Measurements from ENCODE around the gene DHRSX. TPM values are rescaled to one million over a fixed set of nuclear protein-coding genes. Genes with fewer than 3 reads are reported as not detected.
"Not testable (repeated sequence)": the region's sequence is repeated elsewhere in the genome, so short reads cannot be mapped to it uniquely, and the experiment has no call there.

The DHRSX gene
- total RNA-seq, 1 donor from 2014 or later, result 16.1 TPM

DNA sequence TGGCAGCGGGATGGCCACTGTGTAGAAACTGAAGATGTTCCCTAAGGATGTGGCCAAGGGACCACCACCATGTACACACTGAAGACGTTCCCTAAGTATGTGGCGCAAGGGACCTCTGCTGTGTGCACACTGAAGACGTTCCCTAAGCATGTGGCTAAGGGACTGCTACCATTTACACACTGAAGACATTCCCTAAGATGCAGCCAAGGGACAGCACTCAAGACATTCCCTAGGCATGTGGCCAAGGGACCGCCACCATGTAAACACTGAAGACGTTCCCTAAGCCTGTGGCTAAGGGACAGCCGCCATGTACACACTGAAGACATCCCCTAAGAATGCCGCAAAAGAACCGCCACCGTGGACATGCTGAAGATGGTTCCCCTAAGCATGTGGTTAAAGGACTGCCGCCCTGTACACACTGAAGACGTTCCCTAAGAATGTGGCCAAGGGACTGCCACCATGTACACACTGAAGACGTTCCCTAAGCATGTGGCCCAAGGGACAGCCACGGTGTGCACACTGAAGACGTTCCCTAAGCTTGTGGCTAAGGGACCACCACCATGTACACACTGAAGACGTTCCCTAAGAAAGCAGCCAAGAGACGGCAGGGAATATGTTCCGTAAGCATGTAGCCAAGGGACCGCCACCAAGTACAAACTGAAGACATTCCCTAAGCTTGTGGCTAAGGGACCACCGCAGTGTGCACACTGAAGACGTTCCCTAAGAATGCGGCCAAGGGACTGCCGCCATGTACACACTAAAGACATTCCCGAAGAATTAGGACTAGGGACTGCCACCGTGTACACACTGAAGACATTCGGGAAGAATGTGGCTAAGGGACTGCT lies 43.3 kb downstream of the DHRSX start:
- DNase-seq (ENCODE audit: low spot score), result no peak

GRCh38 chrX:2456091-2456490 lies 44.7 kb downstream of the DHRSX start:
- not testable (repeated sequence) for DNase-seq (ENCODE audit: low spot score)

- not testable (repeated sequence) for DNase-seq (ENCODE audit: low spot score)
Measured at GRCh38 chrX:2454620-2455019, 46.2 kb downstream of the DHRSX start.

DNA sequence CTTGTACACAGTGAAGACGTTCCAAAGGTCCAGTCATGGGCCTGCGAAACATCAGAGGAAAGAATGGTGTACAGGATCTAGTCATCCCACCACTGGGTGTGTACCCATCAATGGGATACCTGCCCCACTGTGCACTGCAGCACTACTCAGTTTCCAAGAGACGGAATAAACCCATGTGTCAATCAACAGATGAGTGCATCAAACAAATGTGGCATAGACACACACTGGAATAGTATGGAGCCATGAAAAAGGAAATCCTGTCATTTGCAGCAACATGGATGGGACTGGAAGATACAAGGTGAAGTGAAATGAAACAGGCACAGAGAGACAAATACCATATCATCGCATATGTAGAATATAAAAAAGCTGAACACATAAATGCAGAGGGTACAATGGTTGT lies 48.0 kb downstream of the DHRSX start:
- DNase-seq (ENCODE audit: low spot score), result no peak

- DNase-seq (ENCODE audit: low spot score), result no peak
Measured at GRCh38 chrX:2452317-2452784, 48.4 kb downstream of the DHRSX start.

GRCh38 chrX:2451501-2452316 lies 49.1 kb downstream of the DHRSX start:
- DNase-seq (ENCODE audit: low spot score), result peak; percentile 33

DNA sequence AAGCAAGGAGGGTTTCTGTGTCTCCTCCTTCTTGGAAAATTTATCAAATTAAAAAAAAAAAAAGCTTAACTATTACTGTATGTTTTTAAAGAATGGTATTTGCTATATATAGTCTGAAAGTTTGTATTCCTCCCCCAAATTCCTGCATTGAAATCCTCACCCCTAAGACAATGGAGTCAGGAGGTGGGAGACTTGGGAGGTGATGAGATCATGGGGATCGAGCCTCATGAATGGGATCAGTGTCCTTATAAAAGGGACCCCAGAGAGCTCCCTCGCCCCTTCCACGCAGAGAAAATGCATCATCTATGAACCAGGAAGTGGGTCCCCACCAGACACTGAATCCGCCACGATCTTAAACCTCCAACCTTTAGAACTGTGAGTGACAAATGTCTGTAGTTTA lies 50.1 kb downstream of the DHRSX start:
- DNase-seq (ENCODE audit: low spot score), result no peak

DNA sequence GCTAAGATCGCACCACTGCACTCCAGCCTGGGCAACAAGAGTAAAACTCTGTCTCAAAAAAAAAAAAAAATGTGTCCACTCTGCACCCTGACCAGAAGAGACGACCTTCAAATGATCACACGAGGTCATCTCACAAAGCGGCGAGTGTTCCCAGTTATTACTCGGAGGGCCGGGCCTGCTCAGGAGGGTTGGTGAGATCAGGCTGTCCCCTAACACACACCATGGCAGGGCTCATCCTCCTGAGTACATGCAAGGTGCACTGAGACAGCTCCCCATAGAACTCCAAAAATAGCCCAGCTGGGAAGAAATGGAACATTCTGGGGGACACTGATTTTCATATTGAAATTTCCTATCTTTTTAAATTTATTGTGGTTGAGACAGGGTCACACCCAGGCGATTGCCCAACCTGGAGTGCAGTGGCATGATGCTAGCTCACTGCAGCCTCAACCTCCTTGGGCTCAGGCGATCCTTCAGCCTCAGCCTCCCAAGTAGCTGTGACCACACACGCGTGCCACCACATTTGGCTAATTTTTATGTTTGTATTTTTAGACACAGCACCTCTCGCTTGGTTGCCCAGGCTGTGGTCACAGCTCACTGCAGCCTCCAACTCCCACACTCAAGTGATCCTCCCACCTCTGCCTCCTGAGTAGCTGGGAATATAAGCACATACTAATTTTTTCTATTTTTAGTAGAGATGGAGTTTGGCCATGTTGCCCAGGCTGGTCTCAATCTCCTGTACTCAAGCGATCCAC lies 51.5 kb downstream of the DHRSX start:
- DNase-seq (ENCODE audit: low spot score), result no peak

DNA sequence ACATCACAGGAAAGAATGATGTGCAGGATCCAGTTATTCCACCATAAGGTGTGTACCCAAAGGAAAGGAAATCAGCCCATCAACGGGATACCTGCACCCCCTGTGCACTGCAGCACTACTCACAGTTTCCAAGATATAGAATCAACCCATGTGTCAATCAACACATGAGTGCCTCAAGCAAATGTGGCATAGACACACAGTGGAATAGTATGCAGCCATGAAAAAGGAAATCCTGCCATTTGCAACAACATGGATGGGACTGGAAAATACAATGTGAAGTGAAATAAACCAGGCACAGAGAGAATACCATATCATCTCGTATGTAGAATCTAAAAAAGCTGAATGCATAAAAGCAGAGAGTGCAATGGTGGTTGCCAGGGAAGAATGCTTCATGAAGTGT lies 53.3 kb downstream of the DHRSX start:
- DNase-seq (ENCODE audit: low spot score), result no peak

- no peak for DNase-seq (ENCODE audit: low spot score)
Measured at GRCh38 chrX:2446815-2447214, 54.0 kb downstream of the DHRSX start.

GRCh38 chrX:2445662-2446623 lies 54.8 kb downstream of the DHRSX start:
- no peak for DNase-seq (ENCODE audit: low spot score)

- DNase-seq (ENCODE audit: low spot score), result no peak
Measured at GRCh38 chrX:2442694-2443093, 58.1 kb downstream of the DHRSX start.

DNA sequence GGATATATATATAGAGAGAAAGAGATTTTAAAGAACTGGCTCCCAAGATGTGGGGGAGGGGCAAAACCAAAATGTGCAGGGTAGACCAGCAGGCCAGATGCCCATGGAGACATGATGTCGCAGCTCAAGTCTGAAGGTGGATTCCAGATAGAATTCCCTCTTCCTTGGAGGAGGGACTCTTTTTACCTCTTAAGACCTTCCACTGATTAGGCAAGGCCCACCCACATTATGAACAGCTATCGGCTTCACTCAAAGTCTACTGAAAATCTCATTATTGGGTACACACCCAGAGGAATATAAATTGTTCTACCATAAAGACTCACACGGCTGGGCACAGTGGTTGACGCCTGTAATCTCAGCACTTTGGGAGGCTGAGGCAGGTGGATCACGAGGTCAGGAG lies 59.3 kb downstream of the DHRSX start:
- DNase-seq (ENCODE audit: low spot score), result no peak

GRCh38 chrX:2439613-2440012 lies 61.2 kb downstream of the DHRSX start:
- DNase-seq (ENCODE audit: low spot score), result no peak

- no peak for DNase-seq (ENCODE audit: low spot score)
Measured at GRCh38 chrX:2435465-2435864, 65.3 kb downstream of the DHRSX start.

DNA sequence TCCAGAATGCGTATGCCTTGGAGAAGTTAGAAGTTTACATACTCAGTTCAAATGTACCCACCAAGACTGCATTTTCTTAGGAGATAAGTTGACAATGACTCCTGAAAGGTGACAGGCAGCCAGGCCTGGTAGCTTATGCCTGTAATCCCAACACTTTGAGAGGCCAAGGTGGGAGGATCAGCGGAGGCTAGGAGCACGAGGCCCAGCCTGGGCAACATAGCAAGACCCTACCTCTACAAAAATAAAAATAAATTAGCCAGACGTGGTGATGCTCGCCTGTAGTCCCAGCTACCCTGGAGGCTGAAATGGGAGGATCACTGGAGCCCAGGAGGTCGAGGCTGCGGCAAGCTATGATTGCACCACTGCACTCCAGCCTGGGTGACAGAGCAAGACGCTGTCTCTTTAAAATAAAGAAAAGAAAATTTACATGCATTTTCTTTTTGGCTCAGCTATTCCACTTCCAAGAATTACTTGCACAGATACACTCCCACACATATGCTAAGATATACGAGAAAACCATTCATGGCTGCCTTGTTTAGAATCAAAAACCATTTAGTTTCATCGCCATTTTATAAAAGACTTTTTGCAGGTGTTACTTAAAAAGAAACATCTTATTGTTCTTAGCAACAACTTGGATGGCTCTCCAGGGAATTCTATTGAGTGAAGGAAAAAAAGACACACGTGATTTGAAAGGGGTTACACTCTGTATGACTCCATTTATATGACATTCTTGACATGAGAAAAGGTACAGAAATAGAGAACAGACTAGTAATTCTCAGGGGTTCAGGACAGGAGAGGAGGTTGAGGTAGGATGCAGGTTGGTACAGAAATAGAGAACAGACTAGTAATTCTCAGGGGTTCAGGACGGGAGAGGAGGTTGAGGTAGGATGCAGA lies 66.3 kb downstream of the DHRSX start:
- DNase-seq (ENCODE audit: low spot score), result no peak

- DNase-seq (ENCODE audit: low spot score), result no peak
Measured at GRCh38 chrX:2432298-2432863, 68.4 kb downstream of the DHRSX start.

GRCh38 chrX:2430265-2430825 lies 70.4 kb downstream of the DHRSX start:
- no peak for DNase-seq (ENCODE audit: low spot score)

- no peak for DNase-seq (ENCODE audit: low spot score)
Measured at GRCh38 chrX:2427737-2428136, 73.0 kb downstream of the DHRSX start.
